Activated T-helper 9 cell treated with anti-CD3 and anti-CD28 coated beads, Interleukin-2, amount 50 U/mL, for 16 hours (primary cell): ENCODE data around the gene IRF2.

Source experiments
- DNase-seq: peaks from one replicate; pipeline ENCODE4 v3.0.0-alpha.2; 2020; ENCODE audit warnings: low read depth

The IRF2 gene

GRCh38 chr4:184409502-184409901 lies 64.8 kb downstream of the IRF2 start:
- no peak for DNase-seq

GRCh38 chr4:184408684-184409081 lies 65.7 kb downstream of the IRF2 start:
- DNase-seq: no peak

GRCh38 chr4:184408021-184408683 lies 66.2 kb downstream of the IRF2 start:
- no peak for DNase-seq

DNA sequence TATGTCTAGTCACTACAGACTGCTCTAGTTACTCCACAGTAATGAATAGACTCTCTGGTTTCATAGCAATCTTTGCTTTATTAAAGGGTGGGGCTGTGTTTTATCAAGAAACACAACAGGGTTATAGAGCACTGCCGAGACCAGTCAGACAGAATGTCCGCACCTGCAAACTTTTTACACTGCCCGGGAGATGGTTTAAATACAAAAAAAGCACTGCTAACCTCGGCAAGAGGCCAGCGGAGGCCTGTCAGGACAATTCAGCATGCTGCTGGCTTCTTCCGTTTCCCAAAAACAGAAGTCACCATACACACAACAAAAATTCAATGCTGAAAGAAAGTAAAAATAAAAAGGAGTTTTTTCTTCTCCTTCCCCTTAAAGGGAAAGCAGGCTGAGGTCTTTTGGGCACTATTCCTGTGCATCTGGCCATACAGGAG lies 67.4 kb downstream of the IRF2 start:
- no peak for DNase-seq

- no peak for DNase-seq
Measured at GRCh38 chr4:184404047-184404446, 70.3 kb downstream of the IRF2 start.

DNA sequence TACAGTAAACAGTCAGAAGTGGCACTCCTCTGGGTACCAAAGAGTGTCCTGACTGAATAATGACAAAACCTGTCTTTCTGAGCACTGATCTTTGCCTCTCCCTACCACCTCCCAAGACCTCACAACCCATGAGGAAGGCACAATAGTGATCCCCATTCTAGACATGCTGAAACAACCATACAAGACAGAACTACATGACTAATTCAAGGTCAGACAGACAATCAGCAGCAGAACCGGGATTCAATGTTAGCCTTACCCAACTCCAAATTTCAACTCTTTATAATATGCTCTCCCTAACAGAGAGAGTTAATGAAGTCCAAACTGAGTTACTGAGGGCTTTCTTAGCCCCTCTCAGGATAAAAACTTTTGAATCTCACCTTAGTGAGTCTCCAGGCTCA lies 71.0 kb downstream of the IRF2 start:
- DNase-seq: no peak

- DNase-seq: no peak
Measured at GRCh38 chr4:184402740-184403383, 71.5 kb downstream of the IRF2 start.

- no peak for DNase-seq
Measured at GRCh38 chr4:184402239-184402638, 72.1 kb downstream of the IRF2 start.

DNA sequence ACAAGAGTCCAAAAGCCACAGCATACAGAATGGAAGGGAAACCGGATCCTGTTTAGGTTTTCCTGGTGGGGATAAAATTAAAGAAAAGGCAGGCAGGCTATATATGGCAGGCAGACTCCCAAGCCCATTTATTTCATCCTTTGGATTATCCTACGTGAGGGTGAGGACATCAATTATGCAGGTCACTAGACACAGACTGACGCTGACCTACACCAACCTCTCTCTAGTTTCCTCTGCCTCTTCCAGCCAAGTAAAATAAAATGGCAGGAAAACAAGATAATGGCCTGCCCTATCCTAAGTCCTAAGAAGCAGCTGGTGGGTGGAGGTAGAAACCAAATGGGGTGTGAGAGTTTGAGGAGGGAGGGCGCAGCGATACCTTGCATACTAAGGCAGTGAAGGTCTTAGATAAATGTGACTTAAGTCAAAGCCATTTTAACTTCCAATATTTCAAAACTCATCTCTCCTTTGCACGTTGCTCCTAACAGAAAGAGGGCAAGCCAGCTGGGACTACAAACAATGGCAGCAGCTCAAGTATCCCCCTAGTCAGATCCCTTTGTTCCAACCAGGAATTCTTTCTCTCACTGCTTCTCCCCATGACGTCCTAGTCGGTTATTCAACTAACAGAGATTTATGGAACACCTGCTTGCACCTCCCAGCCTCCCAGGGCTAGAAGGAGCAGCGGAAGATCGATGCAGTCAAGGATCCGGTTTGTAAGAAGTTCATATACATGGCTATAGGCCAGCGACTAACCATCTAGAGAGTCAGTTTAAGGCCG lies 72.8 kb downstream of the IRF2 start:
- DNase-seq: no peak

DNA sequence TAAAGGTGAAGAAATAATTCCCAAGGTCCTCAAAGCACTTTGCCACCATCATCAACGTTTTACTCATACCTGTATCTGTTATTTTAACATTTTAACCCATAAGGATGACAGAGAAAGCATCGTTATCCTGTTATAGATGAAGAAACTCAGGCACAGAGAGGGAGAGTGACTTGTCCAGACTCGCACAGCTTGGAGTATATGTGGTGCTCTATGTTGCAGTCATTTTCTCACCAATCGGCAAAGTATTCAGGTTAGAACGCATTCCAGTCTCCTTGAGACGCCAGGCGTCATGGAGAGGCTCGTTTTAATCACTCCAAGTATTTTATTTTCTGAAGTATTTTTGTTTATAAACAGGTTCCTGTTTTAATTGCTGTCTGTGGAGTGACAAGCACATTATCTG lies 73.5 kb downstream of the IRF2 start:
- no peak for DNase-seq

DNA sequence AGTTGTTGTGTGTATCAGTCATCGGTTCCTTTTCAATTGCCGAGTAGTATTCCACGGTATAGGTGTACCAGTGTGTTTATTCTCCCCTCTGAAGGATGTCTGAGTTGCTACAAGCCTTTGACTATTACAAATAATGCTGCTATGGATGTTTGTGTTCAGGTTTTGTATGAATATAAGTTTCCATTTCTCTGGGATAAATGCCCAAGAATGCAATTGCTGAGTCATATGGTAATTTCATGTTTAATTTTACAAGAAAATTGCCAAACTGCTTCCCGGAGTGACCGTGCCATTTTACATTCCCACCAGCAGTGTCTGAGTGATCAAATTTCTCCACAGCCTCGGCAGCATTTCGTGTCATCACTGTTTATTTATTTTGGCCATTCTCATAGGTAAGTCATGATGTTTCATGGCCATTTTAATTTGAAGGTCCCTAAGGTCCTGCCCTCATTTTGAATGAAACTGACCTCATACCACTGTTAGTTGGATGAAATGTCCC lies 73.9 kb downstream of the IRF2 start:
- DNase-seq: no peak

DNA sequence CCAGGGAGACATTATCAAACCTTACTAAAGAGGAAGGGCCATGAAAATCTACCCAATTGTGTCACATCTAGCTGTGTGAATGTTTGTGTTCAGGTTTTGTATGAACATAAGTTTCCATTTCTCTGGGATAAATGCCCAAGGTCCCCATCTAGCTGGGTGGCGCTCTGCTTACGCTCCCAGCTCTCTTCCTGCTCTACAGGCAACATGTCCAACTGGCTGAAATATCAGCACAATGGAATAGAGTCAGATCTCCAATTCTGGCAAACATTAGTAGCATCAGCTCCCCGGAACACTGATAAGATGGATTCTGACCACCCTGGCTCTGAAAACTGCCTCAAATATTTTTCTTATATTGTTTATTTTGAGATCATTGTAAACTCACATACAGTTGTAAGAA lies 74.8 kb downstream of the IRF2 start:
- no peak for DNase-seq

GRCh38 chr4:184398741-184399511 lies 75.4 kb downstream of the IRF2 start:
- no peak for DNase-seq

DNA sequence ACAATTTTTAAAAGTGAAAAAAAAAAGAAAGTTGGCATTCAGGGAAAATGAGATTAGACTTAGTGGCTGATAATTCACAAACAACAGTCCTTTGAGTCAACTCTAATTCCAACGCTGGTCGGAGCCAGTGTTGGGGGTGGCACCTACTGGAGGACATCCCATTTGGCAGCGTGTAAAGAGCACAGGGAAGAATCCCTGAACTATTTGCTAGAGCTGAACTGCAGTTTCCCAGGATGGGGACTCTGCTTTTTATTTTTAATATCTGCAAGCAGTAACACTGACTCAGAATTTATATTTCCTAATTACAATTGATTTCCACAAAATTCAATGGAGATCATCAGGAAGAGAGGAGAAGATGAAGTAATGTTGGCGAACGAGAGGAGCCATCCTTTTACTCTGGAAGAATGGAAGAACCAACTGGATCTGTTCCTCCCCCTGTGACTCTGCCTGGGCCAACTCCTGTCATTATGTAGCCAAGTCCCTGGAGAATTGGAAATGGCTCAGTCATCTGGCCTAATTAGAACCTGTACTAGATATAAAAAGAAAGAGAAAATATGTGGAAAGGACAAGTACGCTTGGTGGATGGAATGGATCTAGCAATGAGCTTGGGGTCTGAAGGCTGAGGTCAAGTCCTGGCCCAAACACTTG lies 76.7 kb downstream of the IRF2 start:
- DNase-seq: no peak

DNA sequence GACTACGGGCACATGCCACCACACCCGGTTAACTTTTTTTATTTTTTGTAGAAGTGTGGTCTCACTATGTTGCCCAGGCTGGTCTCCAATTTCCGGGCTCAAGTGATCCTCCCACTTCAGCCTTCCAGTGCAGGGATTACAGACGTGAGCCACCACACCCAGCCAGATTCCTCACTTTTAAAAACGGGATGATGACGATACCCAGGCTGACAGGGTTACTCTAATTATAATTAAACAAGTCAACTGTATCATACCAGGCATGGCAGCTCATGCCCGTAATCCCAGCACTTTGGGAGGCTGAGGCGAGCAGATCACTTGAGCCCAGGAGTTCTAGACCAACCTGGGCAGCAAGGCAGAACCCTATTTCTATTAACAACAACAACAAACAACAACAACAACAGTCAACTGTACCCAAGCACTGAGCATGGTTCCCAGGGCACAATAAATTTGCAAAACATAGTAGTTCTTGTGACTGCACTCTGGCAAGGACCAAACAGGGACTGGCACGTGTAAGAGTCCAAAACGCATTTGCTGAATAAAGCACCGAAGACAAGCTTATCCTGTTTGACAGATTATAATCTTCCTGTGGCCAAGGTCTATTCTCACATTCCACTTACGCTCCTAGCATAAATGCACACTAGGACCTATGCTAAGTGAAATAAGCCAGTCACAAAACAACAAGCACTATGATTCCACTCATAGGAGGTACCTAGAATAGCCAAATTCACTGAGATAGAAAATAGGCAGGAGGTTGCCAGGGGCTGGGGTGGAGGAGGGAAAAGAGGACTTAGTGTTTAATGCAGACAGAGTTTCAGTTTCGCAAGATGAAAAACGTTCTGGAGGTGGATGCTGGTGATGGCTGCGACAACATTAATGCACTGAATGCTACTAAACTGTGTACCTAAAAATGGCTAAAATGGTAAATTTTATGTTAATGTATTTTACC lies 77.5 kb downstream of the IRF2 start:
- no peak for DNase-seq

DNA sequence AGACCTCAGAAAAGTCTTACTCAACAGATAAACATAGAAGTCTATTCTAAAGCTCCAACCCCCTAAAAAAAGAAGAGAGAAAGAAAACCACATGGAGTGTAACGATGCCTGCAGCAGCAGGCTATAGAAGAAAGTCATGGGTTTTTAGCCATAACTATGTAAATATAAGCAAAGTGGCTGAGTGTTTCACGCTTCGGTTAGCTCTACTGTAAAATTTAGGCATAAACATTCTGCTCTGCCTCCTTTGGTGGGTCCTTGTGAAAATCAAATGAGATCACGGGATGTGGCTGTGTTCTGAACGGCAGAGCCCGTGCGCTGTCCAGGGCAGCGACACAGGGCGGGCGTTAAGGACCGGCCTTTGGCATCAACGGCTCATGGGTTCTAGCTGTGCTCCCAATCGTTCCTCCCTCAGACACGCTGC lies 78.4 kb downstream of the IRF2 start:
- no peak for DNase-seq

GRCh38 chr4:184395451-184395917 lies 78.9 kb downstream of the IRF2 start:
- no peak for DNase-seq

DNA sequence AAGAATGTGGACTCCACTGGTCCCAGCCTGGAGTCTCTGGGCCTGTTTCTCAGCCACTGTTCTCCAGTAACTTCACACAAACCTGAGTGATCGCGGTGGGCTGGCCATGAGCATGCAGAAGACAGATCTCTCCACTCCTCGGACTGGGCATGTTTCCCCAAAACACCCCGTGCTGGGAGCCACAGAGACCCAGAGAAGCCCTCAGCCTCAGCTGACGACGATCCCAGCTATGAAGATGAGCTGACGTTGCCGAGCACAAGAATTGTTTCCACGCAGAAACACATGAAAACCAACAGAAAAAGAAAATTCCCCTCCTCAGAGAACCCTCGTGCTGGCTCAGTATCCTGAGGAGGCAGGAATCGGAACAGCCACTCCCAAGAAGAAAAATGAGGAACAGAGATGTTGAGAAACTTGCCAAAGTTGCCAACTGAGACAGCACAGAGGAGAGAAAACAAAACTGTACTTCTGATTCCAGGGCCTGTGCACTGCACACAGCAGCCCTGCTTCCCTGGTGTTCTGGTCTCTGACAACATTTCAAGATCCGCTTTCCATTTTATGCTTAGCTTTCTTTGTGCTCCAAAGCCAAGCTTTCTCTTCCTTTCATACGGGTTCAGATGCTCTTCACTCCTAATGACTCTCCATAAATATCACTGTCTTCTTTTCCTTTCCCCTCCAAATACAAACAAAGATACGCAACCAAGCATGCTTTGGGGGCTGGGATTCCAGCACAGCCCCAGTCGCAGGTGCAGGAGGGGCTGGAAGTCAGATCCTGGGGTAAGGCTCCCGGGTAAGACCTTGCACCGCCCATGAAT lies 81.4 kb downstream of the IRF2 start:
- DNase-seq: no peak

GRCh38 chr4:184392316-184392715 lies 82.0 kb downstream of the IRF2 start:
- no peak for DNase-seq
